ENCODE results near the gene OR51M1. TPM values are rescaled to one million over a fixed set of nuclear protein-coding genes. Genes with fewer than 3 reads are reported as not detected.
"Not testable (repeated sequence)": the region's sequence is repeated elsewhere in the genome, so short reads cannot be mapped to it uniquely, and the experiment has no call there.

The OR51M1 gene, protein sequence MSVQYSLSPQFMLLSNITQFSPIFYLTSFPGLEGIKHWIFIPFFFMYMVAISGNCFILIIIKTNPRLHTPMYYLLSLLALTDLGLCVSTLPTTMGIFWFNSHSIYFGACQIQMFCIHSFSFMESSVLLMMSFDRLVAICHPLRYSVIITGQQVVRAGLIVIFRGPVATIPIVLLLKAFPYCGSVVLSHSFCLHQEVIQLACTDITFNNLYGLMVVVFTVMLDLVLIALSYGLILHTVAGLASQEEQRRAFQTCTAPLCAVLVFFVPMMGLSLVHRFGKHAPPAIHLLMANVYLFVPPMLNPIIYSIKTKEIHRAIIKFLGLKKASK
- total RNA-seq: not detected
- long read RNA-seq: 0 reads

GRCh38 chr11:5383576-5383975, at the start of gene OR51M1:
OR51M1 (plus strand) TSS chr11:5383812; CDS start chr11:5389399, 5,587 bp downstream.
- DNase-seq: no peak
- intact Hi-C loops (cut with DNase I): loop anchor here (5.0 kb wide), 1 partner anchor 261 kb away; no protein-coding TSS in a partner anchor
- ATAC-seq (ENCODE audit: poor library complexity): no peak

- DNase-seq (no peak), ATAC-seq (ENCODE audit: poor library complexity) (no peak)
- intact Hi-C loops (cut with DNase I): no loop called here
Observed at GRCh38 chr11:5335170-5335569, 48.4 kb upstream of the OR51M1 start.

DNA sequence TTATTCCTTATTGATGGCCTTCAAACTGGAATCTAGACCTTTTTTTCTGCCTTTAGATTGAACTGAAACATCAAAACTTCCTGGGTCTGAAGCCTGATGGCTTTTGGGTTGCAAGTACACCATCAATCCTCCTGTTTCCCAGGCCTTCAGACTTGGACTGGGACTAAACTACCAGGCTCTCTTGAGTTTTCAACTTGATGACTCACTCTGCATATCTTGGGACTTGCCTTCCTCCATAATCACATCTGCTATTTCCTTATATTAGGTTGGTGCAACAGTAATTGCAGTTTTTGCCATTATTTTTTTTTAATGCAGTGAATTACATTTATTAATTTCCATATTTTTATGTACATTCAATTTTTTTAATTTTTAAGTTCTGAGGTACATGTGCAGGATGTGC, 47.3 kb upstream of the OR51M1 start:
- DNase-seq: no peak
- intact Hi-C loops (cut with DNase I): no loop called here

GRCh38 chr11:5337253-5337652, 46.4 kb upstream of the OR51M1 start:
- intact Hi-C loops (cut with DNase I); ATAC-seq (ENCODE audit: poor library complexity); DNase-seq: not testable (repeated sequence)

More for the DNA sequence above, 47.3 kb upstream of the OR51M1 start:
- ATAC-seq (ENCODE audit: poor library complexity): no peak

GRCh38 chr11:5339771-5340322, 43.8 kb upstream of the OR51M1 start:
- intact Hi-C loops (cut with DNase I): no loop called here
- ATAC-seq (ENCODE audit: poor library complexity) (no peak), DNase-seq (no peak)

GRCh38 chr11:5343474-5344335, 39.9 kb upstream of the OR51M1 start, which contains the start of gene OR51B5:
OR51B5 (minus strand) TSS chr11:5343524; CDS start chr11:5343524, 0 bp downstream.
- DNase-seq (no peak), ATAC-seq (ENCODE audit: poor library complexity) (no peak)
- intact Hi-C loops (cut with DNase I): no loop called here

DNA sequence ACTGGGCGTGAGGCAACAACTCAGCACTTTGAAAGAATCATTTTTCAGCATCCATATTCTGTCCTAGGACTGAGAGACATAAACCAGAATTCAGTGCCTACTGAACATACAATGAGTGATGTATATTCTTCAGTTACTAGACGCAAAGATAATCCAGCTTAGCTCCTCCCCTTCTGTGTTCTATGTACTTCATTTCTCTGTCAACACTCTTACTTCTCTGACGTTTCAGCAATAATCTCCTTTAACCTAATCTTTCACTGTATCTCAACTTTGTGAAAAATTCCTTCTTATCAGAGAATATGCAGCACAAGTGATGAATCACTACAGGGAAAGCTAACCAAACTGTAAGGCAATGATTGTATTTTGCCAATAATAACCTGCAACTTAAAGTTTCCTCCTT, 37.8 kb upstream of the OR51M1 start:
- DNase-seq (no peak), ATAC-seq (ENCODE audit: poor library complexity) (no peak)
- intact Hi-C loops (cut with DNase I): no loop called here

DNA sequence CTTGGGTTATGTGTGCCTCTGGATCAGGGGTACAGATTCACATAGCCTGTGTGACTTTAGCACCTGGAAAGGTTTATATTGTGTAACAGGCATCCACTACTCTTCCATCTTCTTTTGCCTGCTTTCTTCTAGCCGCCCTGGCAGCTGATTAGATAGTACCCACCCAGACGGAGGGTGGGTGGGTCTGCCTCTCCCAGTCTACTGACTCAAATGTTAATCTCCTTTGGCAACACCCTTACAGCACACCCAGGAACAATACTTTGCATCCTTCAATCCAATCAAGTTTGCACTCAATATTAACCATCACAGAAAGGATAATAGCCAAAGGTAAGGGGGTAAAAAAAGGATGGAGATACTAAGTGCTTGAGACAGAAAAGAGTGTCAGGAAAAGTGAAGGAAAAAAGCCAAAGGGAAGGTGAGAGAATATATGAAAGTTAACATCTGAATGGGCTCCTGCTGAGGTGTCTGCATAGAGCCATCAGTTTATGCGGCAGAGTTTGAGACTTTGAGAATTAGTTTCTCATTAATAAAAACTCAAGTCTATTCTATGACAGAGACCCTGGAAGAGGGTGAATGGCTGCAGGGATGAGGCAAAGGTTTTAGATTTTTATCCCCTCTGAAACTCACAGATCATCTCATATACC, 34.9 kb upstream of the OR51M1 start:
- intact Hi-C loops (cut with DNase I): no loop called here
- ATAC-seq (ENCODE audit: poor library complexity): no peak
- DNase-seq: no peak

DNA sequence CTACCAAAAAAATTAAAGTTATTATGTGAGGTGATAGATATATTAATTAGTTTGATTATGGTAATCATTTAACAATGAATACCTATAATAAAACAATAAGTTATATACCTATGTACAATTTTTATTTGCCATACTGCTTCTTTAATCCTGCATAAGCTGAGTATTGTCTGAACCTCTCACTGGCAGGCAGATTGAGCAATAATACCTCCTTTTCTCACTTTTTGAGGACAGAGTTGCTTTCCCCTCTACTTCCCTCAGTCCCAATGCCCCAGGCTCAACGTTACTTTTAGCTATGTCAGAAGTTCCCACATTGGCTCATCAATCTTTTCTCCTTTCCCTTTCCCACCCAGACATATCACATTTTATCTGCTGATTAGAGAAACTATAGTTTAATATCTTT, 34.1 kb upstream of the OR51M1 start:
- DNase-seq: no peak

DNA sequence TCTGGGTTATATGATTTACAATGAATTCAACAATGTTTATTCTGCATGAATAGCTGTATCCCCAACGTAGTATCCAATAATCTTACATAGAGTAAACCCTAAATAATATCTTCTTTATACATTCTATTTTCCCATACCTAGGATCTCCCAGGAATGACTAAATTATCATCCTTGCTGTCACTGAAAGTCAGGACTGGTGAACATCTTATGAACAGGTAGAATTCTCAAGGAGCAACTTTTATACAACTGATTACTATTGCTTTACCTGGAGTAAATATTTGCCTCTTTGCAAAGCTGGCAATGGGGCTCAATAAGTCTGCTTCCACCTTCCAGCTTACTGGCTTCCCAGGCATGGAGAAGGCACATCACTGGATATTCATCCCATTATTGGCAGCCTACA, 32.4 kb upstream of the OR51M1 start, which contains the start of gene OR51B6:
OR51B6 (plus strand) TSS at position 301 of the 400 bp plus-strand sequence; CDS start at position 301, 0 bp downstream.
- intact Hi-C loops (cut with DNase I): no loop called here
- DNase-seq (no peak), ATAC-seq (ENCODE audit: poor library complexity) (no peak)

More for the DNA sequence above, 34.1 kb upstream of the OR51M1 start:
- intact Hi-C loops (cut with DNase I): no loop called here
- no peak for ATAC-seq (ENCODE audit: poor library complexity)

GRCh38 chr11:5356031-5356430, 27.6 kb upstream of the OR51M1 start:
- DNase-seq; intact Hi-C loops (cut with DNase I); ATAC-seq (ENCODE audit: poor library complexity): not testable (repeated sequence)

DNA sequence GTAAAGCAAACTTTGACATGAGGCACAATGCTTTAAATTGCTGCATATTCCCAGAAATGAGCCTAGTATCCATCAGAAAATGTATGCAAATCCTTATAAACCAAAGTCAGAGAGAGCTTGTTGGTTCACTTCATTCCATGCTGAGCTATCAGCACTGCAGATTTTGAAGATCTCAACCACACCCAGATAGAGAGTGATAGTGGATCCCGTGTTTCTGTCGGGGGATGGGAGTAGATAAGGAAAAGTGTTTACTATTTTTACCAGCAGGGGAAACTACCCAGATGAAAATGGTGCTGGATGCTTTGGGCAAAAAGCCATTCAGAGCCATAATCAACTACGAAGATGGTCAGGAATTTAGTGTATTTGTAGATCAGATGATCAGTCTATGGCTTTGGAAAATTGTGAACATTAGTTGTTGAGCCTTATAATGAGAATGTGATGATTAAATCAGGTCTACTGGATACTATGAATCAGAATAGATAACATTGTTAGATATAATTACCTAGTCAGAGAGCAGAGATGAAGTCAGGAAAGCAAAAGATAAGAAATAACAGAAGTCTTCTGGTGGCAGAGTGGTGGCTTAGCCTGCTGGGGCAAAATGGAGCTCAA, 21.5 kb upstream of the OR51M1 start:
- ATAC-seq (ENCODE audit: poor library complexity): no peak

GRCh38 chr11:5363679-5364078, 19.9 kb upstream of the OR51M1 start:
- intact Hi-C loops (cut with DNase I): no loop called here
- DNase-seq (no peak), ATAC-seq (ENCODE audit: poor library complexity) (no peak)

More for the DNA sequence above, 21.5 kb upstream of the OR51M1 start:
- intact Hi-C loops (cut with DNase I): no loop called here
- no peak for DNase-seq

GRCh38 chr11:5364214-5364613, 19.4 kb upstream of the OR51M1 start:
- DNase-seq: no peak
- no peak for ATAC-seq (ENCODE audit: poor library complexity)
- intact Hi-C loops (cut with DNase I): no loop called here

GRCh38 chr11:5366365-5366764, 17.2 kb upstream of the OR51M1 start:
- ATAC-seq (ENCODE audit: poor library complexity); DNase-seq; intact Hi-C loops (cut with DNase I): not testable (repeated sequence)

DNA sequence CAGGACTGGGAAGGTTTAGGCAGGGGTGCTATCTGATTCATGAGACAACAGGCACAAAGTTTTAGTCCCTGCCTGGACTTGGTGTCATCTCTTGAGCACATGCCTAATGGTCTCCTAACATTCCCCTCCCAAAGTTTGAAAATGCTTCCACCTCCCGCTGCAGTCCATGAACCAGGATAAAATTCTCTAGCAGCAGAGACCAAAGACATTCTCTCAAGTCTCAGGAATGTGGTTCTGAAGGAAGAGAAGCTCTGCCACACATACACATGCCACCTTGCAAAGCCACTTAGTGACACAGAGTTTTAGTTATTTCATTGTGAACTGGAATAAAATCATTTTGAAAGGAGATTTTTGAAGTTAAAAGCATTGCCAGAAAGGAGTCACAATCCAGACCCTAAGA, 16.8 kb upstream of the OR51M1 start:
- intact Hi-C loops (cut with DNase I): no loop called here
- ATAC-seq (ENCODE audit: poor library complexity) (no peak), DNase-seq (no peak)

DNA sequence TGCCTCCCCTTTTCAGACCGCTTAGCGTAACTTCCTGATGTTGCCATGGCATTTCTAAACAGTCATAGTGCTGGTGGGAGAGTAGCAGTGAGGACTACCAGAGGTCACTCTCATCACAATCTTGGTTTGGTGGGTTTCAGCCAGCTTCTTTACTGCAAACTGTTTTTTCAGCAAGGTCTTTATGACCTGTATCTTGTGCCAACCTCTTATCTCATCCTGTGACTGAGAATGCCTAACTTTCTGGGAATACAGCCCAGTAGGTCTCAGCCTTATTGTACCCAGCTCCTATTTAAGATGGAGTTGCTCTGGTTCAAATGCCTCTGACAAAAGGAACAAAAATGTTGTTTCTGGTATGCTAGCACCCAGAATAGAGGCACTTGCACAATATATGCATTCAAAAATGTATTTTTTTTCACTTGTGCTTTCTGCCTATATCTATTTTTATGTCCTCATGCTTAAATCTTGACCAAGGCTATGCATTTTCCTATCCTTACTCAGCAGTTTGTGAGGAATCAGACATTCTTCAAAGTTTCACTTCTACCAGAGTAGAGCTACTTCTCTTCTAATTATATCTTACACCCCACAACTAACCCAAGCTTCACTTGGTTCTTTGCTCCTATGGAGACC, 16.1 kb upstream of the OR51M1 start:
- peak; percentile 58 for ATAC-seq (ENCODE audit: poor library complexity)
- DNase-seq: no peak
- intact Hi-C loops (cut with DNase I): no loop called here

DNA sequence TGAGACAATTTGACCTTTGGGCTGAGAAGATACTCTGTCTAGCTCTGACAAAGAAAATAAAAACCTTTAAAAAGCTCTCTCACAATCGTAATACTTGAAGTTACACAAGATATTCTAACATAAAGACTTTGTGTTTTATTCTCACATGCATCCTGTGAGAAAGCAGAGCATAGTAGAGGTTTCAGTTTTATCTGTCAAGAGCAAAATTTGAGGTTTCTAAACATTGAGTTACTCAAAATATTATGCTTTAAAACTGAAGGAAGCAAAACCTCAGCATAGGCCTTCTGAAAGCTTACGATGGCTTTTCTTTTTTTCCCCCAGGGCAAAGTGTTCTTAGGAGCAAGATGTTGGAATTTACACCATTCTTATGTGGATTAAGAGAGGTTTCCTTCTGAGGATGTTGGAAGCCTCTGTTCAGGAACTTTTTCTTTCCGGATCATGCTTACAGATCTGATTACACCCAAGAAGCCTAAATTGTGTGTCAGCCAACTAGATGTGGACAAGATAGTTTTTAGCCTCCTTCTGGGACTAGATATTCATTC, 15.0 kb upstream of the OR51M1 start:
- no peak for ATAC-seq (ENCODE audit: poor library complexity)
- intact Hi-C loops (cut with DNase I): no loop called here
- DNase-seq: no peak

All from Right ventricle myocardium superior (tissue), 1 donor.